GM21528 (cell line): ENCODE measurements around the gene DCK.

ENCODE experiments used
- ATAC-seq: cut with Tn5 transposase; IDR thresholded peaks from one replicate; pipeline ENCODE4 v1.9.1; 2021; ENCODE audit warnings: mild to moderate bottlenecking, moderate library complexity; ENCODE audit not compliant: unreplicated experiment, low FRiP score

Gene DCK

DNA sequence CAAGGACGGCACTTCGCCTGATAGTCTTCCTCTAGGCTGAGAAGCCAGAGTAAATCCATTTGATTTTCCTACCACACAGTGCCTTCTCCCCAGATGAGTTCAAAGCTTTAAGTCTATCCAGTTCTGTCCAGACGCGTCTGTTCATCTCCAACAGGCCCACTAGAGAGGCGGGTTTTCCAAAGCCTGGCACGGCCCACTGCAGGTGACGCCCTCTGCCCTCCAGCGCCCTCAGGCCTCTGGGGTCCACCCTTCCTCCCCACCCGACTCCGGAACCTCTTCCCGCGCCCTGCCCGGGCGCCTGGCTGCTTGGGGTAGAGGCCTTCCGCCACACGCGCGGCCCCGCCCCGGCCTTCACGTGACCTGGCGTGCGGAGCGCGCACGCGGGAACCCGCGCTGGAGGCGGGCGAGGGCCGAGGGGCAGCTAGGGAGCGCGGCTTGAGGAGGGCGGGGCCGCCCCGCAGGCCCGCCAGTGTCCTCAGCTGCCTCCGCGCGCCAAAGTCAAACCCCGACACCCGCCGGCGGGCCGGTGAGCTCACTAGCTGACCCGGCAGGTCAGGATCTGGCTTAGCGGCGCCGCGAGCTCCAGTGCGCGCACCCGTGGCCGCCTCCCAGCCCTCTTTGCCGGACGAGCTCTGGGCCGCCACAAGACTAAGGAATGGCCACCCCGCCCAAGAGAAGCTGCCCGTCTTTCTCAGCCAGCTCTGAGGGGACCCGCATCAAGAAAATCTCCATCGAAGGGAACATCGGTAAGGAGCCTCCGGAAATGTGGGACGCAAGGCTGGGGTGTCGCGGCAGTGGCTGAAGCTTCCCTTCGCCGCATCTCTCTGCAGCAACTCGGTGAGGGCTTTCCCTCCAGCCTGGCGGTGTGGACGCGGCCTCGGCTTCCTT, at the start of gene DCK:
Gene DCK, plus strand, starts transcription at position 469 of the 888 bp plus-strand sequence. Its CDS starts 187 bp downstream, at position 656.
- peak; percentile 81 for ATAC-seq

DNA sequence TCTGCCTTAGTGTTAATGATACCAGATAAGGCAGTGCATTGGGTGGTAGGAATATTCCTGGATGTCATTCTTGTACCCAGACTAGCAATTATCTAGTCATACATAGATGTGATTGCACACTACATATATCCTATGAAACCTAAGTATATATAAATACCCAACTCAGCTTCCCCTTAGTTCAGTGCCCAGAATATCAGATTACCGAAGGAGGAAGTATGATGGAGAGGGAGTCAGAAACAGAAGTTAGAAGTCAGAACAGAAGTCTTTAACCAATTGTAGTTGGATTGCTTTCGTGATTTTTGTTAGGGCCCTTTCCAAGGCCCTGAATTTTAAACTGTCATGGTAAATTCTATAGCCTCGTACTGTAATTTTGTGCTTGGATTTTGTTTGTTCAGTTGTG, 48.4 kb upstream of the DCK start:
- ATAC-seq = no peak

GRCh38 chr4:70945452-70946055, 47.9 kb upstream of the DCK start:
- no peak for ATAC-seq

- no peak for ATAC-seq
These were observed 46.5 kb upstream of the DCK start for GRCh38 chr4:70946939-70947338.

GRCh38 chr4:70948665-70949260, 44.7 kb upstream of the DCK start:
- ATAC-seq = no peak

GRCh38 chr4:70954032-70954431, 39.4 kb upstream of the DCK start:
- ATAC-seq = no peak

GRCh38 chr4:70956549-70957210, 36.8 kb upstream of the DCK start:
- ATAC-seq = no peak

GRCh38 chr4:70958681-70959080, 34.8 kb upstream of the DCK start:
- no peak for ATAC-seq

GRCh38 chr4:70969076-70969475, 24.4 kb upstream of the DCK start:
- no peak for ATAC-seq

DNA sequence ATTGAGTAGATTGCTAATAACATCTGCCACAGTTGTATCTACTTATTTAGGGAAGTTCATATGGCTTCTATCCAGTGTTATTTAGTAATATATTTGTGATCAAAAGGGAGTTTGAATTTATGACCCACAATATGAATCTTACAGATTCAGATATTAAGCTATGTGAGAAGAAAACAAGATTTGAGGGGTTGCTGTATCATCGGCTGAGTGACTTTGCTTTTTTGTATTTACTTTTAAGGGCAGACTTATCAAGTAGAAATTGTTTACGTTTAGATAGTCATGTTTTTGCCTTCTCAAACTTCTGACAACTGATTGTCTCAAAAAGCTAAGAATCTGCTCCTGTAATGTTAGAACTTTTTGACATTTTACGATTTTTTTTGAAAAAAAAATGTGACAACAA, 17.2 kb upstream of the DCK start:
- no peak for ATAC-seq

GRCh38 chr4:70979445-70980008, 13.9 kb upstream of the DCK start:
- ATAC-seq = peak; percentile 73

DNA sequence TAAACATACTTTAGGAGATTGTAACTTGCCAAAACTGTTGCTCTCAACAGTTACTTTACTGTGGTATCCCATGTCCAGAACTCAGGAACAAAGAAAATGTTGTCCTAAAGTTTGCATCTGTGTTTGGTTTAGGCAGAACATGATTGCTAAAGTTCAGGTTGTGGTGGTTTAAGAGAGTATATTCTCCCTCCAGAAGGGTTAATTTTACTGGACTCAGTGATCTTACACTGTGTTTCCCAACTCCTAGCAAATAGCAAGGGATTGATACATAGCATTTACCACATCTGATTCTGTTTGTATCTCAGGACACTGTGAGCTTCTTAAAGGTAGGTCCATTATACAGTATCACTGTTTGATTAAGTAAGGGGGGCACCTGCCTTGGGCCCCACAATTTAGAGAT, 13.3 kb upstream of the DCK start:
- no peak for ATAC-seq

DNA sequence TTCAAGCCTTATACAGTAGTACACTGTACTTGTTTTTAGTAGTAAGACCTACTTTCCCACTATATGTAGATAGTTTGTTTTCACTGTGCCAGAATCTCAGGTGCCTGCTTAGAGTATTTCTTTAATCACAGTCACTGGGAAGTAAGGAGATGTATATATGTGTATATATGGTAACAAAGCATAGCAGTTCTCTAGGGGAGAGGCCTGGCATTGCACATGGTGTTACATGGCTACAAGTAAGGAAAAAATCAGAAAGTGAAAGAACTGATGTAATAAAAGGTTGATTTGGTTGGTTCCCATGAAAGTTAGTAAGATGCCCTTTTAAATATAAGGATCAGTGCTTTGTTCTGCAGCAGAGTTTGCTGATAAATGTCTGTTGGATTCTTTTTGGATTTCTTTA, 9.3 kb upstream of the DCK start:
- no peak for ATAC-seq

DNA sequence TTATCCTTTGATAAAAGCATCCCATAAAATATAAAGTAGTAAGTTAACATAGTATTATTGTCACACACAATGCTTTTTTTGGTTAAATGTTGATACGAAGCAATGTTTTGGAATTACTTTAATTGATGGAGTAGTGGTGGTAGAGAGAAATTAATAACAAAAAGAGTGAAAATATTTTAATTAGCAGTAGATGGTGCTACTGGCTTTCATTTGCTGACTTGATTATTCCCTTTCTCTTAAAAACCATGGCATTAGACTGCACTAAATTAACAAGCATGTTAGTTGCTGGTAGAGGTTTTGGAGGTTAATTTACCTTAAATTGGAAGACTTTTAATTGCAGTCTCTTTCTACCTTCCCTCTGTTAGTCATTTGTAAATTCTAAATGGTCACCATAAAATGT, 8.9 kb upstream of the DCK start:
- ATAC-seq = no peak

GRCh38 chr4:70991596-70991995, 1.9 kb upstream of the DCK start:
- no peak for ATAC-seq

DNA sequence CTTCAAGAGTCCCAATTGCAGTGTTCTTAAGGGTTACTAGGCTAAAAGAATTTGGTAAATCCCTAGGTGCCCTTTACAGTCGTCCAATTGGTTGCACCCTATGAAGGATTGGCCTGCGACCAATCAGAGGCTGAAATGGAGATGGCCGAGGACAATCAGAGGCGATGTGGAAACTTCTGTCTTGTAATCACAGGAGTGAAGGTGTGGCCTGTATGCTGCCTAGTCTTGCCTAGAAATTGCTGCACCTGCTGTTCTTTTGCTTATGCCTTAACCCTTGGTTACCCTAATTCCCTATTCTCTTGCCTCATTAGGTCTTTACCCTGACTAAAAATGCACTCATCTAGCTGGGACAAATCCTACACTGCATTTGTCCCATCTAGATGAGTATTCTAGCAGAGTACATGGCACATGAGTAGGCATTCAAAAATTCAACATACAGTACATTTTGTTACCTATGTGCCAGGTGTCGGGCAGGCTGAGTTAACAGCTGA, 1.0 kb upstream of the DCK start:
- ATAC-seq = no peak

GRCh38 chr4:70994069-70994366, 569 bp downstream of the DCK start:
- no peak for ATAC-seq

DNA sequence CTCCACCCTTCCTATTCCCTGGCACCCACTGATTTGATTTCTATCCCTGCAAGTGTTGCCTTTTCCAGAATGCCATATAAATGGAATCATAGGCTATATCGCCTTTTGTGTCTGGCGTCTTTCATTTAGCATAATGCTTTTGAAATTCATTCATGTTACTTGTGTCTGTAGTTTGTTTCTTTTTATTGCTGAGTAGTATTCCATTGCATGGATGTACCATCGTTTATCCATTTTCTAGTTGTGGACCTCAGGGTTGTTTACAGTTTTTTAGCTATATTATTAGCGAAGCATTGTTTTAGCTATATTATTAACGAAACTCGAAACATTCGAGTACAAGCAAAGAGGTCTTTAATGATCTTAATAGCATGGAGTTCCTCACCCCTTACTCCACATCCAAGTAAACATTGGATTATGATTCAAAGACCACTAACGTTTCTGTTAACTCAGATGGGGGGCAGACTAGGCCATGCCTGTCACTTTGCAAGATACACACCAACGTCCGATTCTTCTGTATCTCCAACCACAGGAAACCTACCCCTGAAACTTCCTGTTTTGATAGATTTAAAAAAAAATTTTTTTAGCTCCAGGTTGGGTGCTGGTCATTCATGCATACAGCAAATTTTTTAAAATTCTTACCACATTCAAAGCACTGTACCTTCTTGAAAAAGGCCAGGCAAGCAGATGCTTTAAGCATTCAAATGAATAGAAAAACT, 1.1 kb downstream of the DCK start:
- peak; percentile 54 for ATAC-seq

- ATAC-seq = no peak
These were observed 2.5 kb downstream of the DCK start for GRCh38 chr4:70996018-70996360.

GRCh38 chr4:70997036-70997435, 3.6 kb downstream of the DCK start:
- no peak for ATAC-seq
